ENCODE data around the gene FANCG.

FANCG gene

DNA sequence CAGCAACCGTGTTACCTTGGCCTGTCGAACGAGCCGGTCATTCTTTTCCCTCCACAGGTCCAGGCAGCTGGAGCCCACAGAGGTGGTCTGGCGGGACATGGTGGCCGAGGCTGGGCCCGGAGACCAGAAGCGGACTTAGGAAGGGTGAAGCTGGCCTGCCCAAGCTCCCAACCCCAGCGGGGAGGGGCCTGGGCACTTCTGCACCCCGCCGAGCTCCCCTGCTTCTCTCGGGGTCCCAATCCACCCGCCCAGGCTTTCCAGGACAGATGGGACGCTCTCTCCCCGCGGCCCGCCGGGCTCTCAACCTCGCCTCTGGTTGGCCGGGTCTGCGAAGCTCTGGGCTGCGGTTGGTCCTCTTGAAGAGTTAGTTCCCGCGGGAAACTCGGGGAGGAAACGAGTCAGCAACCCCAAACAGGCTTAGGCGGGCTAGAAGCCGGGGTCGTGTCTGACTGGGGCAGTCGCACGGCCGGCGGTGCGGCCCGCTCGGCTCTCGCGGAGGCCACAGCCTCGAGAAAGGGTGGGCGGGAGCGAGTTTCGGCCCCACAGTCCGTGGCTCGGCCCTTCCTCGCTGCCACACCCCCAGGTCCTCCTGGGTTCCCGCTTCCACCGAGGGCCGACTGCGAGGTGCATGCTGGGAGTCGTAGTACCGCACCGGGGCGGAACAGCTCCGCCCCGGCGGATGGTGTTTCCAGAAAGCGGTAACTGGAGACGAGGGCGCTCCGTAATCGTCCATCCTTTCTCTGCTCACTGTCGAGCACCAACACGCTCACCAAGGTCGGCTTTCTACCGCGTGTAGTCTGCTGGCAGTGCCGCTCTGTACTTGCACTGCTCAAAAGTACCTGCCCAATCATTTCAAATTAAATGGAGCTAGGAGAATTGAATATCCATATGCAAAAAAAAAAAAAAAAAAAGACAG, at the start of gene FANCG:
FANCG (minus strand) TSS at position 517 of the 916 bp plus-strand sequence; CDS start at position 99, 418 bp downstream.
- peak; percentile 87 for DNase-seq (ENCODE audit: low read depth)
- TF ChIP-seq, protein P1, sequence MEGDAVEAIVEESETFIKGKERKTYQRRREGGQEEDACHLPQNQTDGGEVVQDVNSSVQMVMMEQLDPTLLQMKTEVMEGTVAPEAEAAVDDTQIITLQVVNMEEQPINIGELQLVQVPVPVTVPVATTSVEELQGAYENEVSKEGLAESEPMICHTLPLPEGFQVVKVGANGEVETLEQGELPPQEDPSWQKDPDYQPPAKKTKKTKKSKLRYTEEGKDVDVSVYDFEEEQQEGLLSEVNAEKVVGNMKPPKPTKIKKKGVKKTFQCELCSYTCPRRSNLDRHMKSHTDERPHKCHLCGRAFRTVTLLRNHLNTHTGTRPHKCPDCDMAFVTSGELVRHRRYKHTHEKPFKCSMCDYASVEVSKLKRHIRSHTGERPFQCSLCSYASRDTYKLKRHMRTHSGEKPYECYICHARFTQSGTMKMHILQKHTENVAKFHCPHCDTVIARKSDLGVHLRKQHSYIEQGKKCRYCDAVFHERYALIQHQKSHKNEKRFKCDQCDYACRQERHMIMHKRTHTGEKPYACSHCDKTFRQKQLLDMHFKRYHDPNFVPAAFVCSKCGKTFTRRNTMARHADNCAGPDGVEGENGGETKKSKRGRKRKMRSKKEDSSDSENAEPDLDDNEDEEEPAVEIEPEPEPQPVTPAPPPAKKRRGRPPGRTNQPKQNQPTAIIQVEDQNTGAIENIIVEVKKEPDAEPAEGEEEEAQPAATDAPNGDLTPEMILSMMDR (conservative IDR thresholded peaks at IDR 0.05; ENCODE audit: low read length), result 0 out of 2 replicates have a peak, but pooled peaks have one; percentile 1
- H3K4me3 ChIP-seq (ENCODE audit: low read length), result peak within 1 kb of the TSS; percentile 82

DNA sequence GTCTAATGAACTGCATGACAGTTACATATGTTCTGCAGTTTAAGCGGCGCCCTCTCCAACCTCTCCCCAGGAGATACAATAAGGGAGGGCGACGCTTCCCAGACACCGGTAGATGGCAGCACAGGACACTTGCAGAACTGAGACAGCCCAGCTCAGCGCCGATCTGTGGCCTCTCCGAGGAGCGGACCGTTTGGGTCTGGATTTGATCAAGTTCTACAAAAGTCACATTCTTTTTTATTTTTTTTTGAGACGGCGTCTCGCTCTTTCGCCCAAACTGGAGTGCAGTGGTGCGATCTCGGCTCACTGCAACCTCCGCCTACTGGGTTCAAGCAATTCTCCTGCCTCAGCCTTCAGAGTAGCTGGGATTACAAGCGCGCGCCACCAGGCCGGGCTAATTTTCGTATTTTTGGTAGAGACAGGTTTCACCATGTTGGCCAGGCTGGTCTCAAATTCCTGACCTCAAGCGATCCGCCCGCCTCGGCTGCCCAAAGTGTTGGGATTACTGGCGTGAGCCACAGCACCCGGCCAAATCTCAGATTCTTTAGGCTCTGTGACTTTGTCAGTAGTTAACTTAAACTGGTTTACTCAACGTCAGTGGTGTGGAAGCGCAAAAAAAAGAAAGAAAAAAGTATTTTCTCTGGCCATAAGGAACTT, 37.3 kb upstream of the FANCG start:
- H3K4me3 ChIP-seq (ENCODE audit: low read length), result peak overlapping the region; percentile 97
- TF ChIP-seq, protein P1 (conservative IDR thresholded peaks at IDR 0.05; ENCODE audit: low read length), result peak; percentile 93
- peak; percentile 95 for DNase-seq (ENCODE audit: low read depth)

DNA sequence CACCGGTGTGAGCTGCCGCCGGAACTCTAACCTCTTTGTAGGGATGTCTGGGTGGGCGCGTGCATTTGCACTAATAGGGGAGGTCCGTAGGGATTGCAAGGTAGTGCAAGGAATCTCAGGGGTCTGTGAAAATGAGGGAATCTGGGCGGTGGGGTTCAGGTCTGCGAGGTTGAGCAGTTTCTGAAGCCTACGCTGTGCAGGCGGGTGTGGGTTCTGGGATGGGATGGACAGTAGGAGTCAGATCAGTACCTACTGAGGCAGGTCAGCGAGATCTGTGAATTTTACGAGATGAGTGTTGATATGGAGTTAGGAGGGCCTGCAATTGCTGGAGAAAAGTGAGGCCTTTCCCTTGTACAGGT, 36.8 kb upstream of the FANCG start:
- TF ChIP-seq, protein P1 (conservative IDR thresholded peaks at IDR 0.05; ENCODE audit: low read length), result no peak
- H3K4me3 ChIP-seq (ENCODE audit: low read length), result peak overlapping the region; percentile 97
- no peak for DNase-seq (ENCODE audit: low read depth)

GRCh38 chr9:35115680-35116538, 36.2 kb upstream of the FANCG start, which contains the start of gene ATOSB:
ATOSB (minus strand) TSS chr9:35115862; CDS start chr9:35108274, 7,588 bp downstream.
- peak within 1 kb of the TSS; percentile 97 for H3K4me3 ChIP-seq (ENCODE audit: low read length)
- peak; percentile 93 for DNase-seq (ENCODE audit: low read depth)
- TF ChIP-seq, protein P1 (conservative IDR thresholded peaks at IDR 0.05; ENCODE audit: low read length), result no peak

- DNase-seq (ENCODE audit: low read depth), result peak; percentile 47
- peak overlapping the region; percentile 97 for H3K4me3 ChIP-seq (ENCODE audit: low read length)
- TF ChIP-seq, protein P1 (conservative IDR thresholded peaks at IDR 0.05; ENCODE audit: low read length), result no peak
Observed at GRCh38 chr9:35114840-35115628, 35.3 kb upstream of the FANCG start.
